Activated T-helper 1 cell treated with Interleukin-2 at 50 U/mL for 16 hours (primary cell): ENCODE data around the gene PLPP4.

Source experiments
- DNase-seq: peaks from one replicate; pipeline ENCODE4 v3.0.0-alpha.2; 2020; ENCODE audit warnings: low read depth

The PLPP4 gene

GRCh38 chr10:120580918-120581895 is 124.2 kb downstream of the PLPP4 start:
- no peak for DNase-seq

- no peak for DNase-seq
These were observed 125.7 kb downstream of the PLPP4 start for GRCh38 chr10:120582753-120583152.

GRCh38 chr10:120583424-120584108 is 126.5 kb downstream of the PLPP4 start:
- DNase-seq, result no peak

- DNase-seq, result no peak
These were observed 127.8 kb downstream of the PLPP4 start for GRCh38 chr10:120584786-120585185.

GRCh38 chr10:120586471-120586872 is 129.4 kb downstream of the PLPP4 start:
- DNase-seq, result no peak

- no peak for DNase-seq
These were observed 130.0 kb downstream of the PLPP4 start for GRCh38 chr10:120587061-120587460.

- no peak for DNase-seq
These were observed 131.3 kb downstream of the PLPP4 start for GRCh38 chr10:120588311-120588710.

GRCh38 chr10:120593693-120594092 is 136.7 kb downstream of the PLPP4 start:
- no peak for DNase-seq

- DNase-seq, result no peak
These were observed 140.9 kb downstream of the PLPP4 start for GRCh38 chr10:120597902-120598301.

- DNase-seq, result no peak
These were observed 141.4 kb downstream of the PLPP4 start for GRCh38 chr10:120598386-120598785.

GRCh38 chr10:120599200-120599724 is 142.2 kb downstream of the PLPP4 start:
- DNase-seq, result no peak

- DNase-seq, result no peak
These were observed 144.0 kb downstream of the PLPP4 start for GRCh38 chr10:120600871-120601649.

- no peak for DNase-seq
These were observed 145.0 kb downstream of the PLPP4 start for GRCh38 chr10:120601999-120602398.

- DNase-seq, result no peak
These were observed 148.4 kb downstream of the PLPP4 start for GRCh38 chr10:120605410-120605809.

GRCh38 chr10:120606051-120606764 is 149.2 kb downstream of the PLPP4 start:
- DNase-seq, result no peak

GRCh38 chr10:120607016-120607709 is 150.1 kb downstream of the PLPP4 start:
- no peak for DNase-seq

- no peak for DNase-seq
These were observed 151.0 kb downstream of the PLPP4 start for GRCh38 chr10:120607710-120608703.

- no peak for DNase-seq
These were observed 152.0 kb downstream of the PLPP4 start for GRCh38 chr10:120609006-120609405.

GRCh38 chr10:120610791-120611190 is 153.8 kb downstream of the PLPP4 start:
- no peak for DNase-seq

- DNase-seq, result no peak
These were observed 155.7 kb downstream of the PLPP4 start for GRCh38 chr10:120612756-120613155.
